ENCODE data around the gene OBSCN.

GRCh38 chr1:228207381-228207810 lies 448 bp upstream of the OBSCN start:
- TF ChIP-seq POLR2A (IDR thresholded peaks at IDR 0.05), result no peak
- TF ChIP-seq CTCF (IDR thresholded peaks at IDR 0.05), result no peak
